A673 (cell line): ENCODE results near the gene METTL14. TPM values are rescaled to one million over a fixed set of nuclear protein-coding genes. Genes with fewer than 3 reads are reported as not detected.

Source experiments
- BruUV-seq: library from RNA; stranded (reverse); fragments of 400-500 nt; replicated peaks from 2 replicates; lab custom pipeline; 2021; lab: Mats Ljungman, UMichigan
- CTCF ChIA-PET: fragments of 300-600 bp; sonication (Branson Sonifier 250); formaldehyde crosslinking; loops from one replicate; lab custom pipeline; 2022; ENCODE audit warnings: antibody characterized with exemption; lab: Charles Lee
- POLR2A ChIA-PET: fragments of 300-600 bp; sonication (Branson Sonifier 250); formaldehyde crosslinking; loops from one replicate; lab custom pipeline; 2022; ENCODE audit warnings: antibody characterized with exemption; ENCODE audit not compliant: low non-redundant PET; lab: Charles Lee
- DNase-seq: peaks from one replicate; pipeline ENCODE4 v3.0.0-alpha.2; 2015; ENCODE audit warnings: low spot score
- H3K27ac ChIP-seq: fragments of 200-600 bp; sonication (generic); 2 replicates; pipeline ENCODE4 v1.5.1; 2016; ENCODE audit warnings: mixed run types, low read depth, mild to moderate bottlenecking, mixed read lengths, antibody characterized with exemption, low read length; ENCODE audit not compliant: poor library complexity, severe bottlenecking
- H3K27me3 ChIP-seq: fragments of 200-600 bp; sonication (generic); replicated peaks from 2 replicates; pipeline ENCODE4 v1.6.1; 2017; ENCODE audit warnings: mixed run types, low read depth, mild to moderate bottlenecking, mixed read lengths, antibody characterized with exemption, low read length; ENCODE audit not compliant: insufficient read depth, poor library complexity
- H3K36me3 ChIP-seq: fragments of 200-600 bp; sonication (generic); 2 replicates; pipeline ENCODE4 v1.6.1; 2016; ENCODE audit warnings: mixed run types, mild to moderate bottlenecking, mixed read lengths, antibody characterized with exemption, low read length; ENCODE audit not compliant: insufficient read depth, poor library complexity, severe bottlenecking
- H3K4me1 ChIP-seq: fragments of 200-600 bp; sonication (generic); 2 replicates; pipeline ENCODE4 v1.6.1; 2017; ENCODE audit warnings: mixed run types, mild to moderate bottlenecking, mixed read lengths, antibody characterized with exemption, low read length; ENCODE audit not compliant: insufficient read depth, poor library complexity, severe bottlenecking
- H3K4me3 ChIP-seq: fragments of 200-600 bp; sonication (generic); 2 replicates; pipeline ENCODE4 v1.5.1; 2016; ENCODE audit warnings: low read depth, mixed run types, mild to moderate bottlenecking, mixed read lengths, low read length; ENCODE audit not compliant: poor library complexity, severe bottlenecking
- H3K9me3 ChIP-seq: fragments of 200-600 bp; sonication (generic); 2 replicates; pipeline ENCODE4 v1.6.1; 2016; ENCODE audit warnings: mixed run types, low read depth, mild to moderate bottlenecking, mixed read lengths, antibody characterized with exemption, low read length; ENCODE audit not compliant: poor library complexity, severe bottlenecking
- EZH2 ChIP-seq: fragments of 200-600 bp; sonication (generic); IDR thresholded peaks from 2 replicates; pipeline ENCODE4 v1.6.1; 2017; ENCODE audit warnings: borderline replicate concordance, low read depth, mild to moderate bottlenecking, mixed read lengths, antibody characterized with exemption, low read length; ENCODE audit not compliant: poor library complexity, severe bottlenecking
- intact Hi-C: fragments of 100-400 bp; cut with micrococcal nuclease; formaldehyde crosslinking; loops from one replicate; pipeline ENCODE4 v1.10.0; 2022; ENCODE audit not compliant: unreplicated experiment
- total RNA-seq: library from RNA; stranded (reverse); gene quantifications from 2 replicates; pipeline ENCODE4 v1.2.3, GENCODE V29; 2021
- TF ChIP-seq, protein P1 (sequence below): fragments of 300-800, 200-600 bp; sonication (generic); conservative IDR thresholded peaks from 2 replicates; pipeline ENCODE4 v1.5.1; 2017; ENCODE audit warnings: low read depth, mild to moderate bottlenecking, antibody characterized with exemption, low read length, moderate library complexity, mixed read lengths

The METTL14 gene
- total RNA-seq, 1 experiment from 2014 or later = 57.6 TPM

GRCh38 chr4:118752551-118752950, 67.4 kb downstream of the METTL14 start:
- Histone ChIP-seq H3K27me3 (no peaks in the 10 kb centered on the region), H3K4me1 (peaks cover 4% of the 10 kb centered on the region), H3K9me3 (no peaks in the 10 kb centered on the region), H3K27ac (no peak overlapping the region), H3K36me3 (peaks cover 22% of the 10 kb centered on the region), H3K4me3 (no peak overlapping the region)
- no peak for TF ChIP-seq EZH2
- TF ChIP-seq, protein P1, sequence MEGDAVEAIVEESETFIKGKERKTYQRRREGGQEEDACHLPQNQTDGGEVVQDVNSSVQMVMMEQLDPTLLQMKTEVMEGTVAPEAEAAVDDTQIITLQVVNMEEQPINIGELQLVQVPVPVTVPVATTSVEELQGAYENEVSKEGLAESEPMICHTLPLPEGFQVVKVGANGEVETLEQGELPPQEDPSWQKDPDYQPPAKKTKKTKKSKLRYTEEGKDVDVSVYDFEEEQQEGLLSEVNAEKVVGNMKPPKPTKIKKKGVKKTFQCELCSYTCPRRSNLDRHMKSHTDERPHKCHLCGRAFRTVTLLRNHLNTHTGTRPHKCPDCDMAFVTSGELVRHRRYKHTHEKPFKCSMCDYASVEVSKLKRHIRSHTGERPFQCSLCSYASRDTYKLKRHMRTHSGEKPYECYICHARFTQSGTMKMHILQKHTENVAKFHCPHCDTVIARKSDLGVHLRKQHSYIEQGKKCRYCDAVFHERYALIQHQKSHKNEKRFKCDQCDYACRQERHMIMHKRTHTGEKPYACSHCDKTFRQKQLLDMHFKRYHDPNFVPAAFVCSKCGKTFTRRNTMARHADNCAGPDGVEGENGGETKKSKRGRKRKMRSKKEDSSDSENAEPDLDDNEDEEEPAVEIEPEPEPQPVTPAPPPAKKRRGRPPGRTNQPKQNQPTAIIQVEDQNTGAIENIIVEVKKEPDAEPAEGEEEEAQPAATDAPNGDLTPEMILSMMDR = no peak
- ChIA-PET POLR2A (no interaction called here), CTCF (no interaction called here)
- intact Hi-C loops = no loop called here
- no peak for DNase-seq
- BruUV-seq = no TSS peak

GRCh38 chr4:118753096-118753495, 67.9 kb downstream of the METTL14 start:
- no peak overlapping the region for H3K4me3 ChIP-seq
- BruUV-seq = no TSS peak
- H3K27me3 ChIP-seq = no peaks in the 10 kb centered on the region
- no peak for TF ChIP-seq EZH2
- TF ChIP-seq, protein P1 = no peak
- intact Hi-C loops = no loop called here
- peaks cover 22% of the 10 kb centered on the region for H3K36me3 ChIP-seq
- DNase-seq = no peak
- CTCF ChIA-PET = no interaction called here
- H3K4me1 ChIP-seq = peaks cover 4% of the 10 kb centered on the region
- H3K27ac ChIP-seq = no peak overlapping the region
- no peaks in the 10 kb centered on the region for H3K9me3 ChIP-seq
- POLR2A ChIA-PET = no interaction called here

DNA sequence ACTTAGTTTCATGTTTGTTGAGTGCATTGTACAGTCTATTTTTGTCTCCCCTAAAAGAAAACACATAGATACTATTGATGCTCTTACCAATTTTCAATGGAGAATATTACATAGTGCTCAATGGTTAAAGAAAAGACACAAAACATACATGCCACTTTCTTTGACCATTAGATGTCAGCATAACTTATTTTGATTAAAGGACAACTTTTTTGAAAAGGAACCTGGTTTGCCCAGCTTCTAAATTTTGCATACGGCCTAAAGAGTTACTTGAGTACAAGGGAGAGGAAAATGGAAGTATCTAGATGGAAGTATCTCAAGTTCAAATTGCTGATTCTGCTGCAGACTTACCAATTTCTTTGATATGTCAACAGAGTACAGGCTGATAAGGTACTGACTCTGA, 68.5 kb downstream of the METTL14 start:
- Histone ChIP-seq H3K4me1 (peaks cover 4% of the 10 kb centered on the region), H3K36me3 (peaks cover 22% of the 10 kb centered on the region), H3K27ac (no peak overlapping the region), H3K27me3 (no peaks in the 10 kb centered on the region), H3K4me3 (no peak overlapping the region), H3K9me3 (no peaks in the 10 kb centered on the region)
- BruUV-seq = no TSS peak
- CTCF ChIA-PET = no interaction called here
- TF ChIP-seq, protein P1 = 0 out of 2 replicates have a peak, but pooled peaks have one; percentile 12
- no peak for TF ChIP-seq EZH2
- intact Hi-C loops = no loop called here
- no peak for DNase-seq
- POLR2A ChIA-PET = no interaction called here
